Testis (tissue), 3 donors: Measurements from ENCODE around the gene KIF11. TPM values are rescaled to one million over a fixed set of nuclear protein-coding genes. Genes with fewer than 3 reads are reported as not detected.

Experiments
- DNase-seq: peaks from one replicate; pipeline ENCODE4 v3.0.0-alpha.2; 2019
- H3K27ac ChIP-seq, 2 donors: fragments of 200-600 bp; sonication (generic); one replicate each; pipeline ENCODE4 v1.5.1; 2019
- H3K27me3 ChIP-seq: fragments of 200-600 bp; sonication (generic); one replicate; pipeline ENCODE4 v1.5.1; 2019
- H3K36me3 ChIP-seq: fragments of 200-600 bp; sonication (generic); one replicate; pipeline ENCODE4 v1.5.1; 2017; ENCODE audit warnings: low read depth; ENCODE audit errors: missing control alignments
- H3K4me1 ChIP-seq: fragments of 200-600 bp; sonication (generic); one replicate; pipeline ENCODE4 v1.5.1; 2019
- H3K4me3 ChIP-seq, 2 donors: fragments of 200-600 bp; sonication (generic); one replicate each; pipeline ENCODE4 v1.5.1; 2017 to 2019
- H3K9me3 ChIP-seq: fragments of 200-600 bp; sonication (generic); one replicate; pipeline ENCODE4 v1.5.1; 2017
- CTCF ChIP-seq, 3 experiments: fragments of 450-650 bp in 2 of 3; fragments of 200-600 bp in 1 of 3; sonication (generic) in 1 of 3; IDR thresholded peaks; one replicate each; pipeline ENCODE4 v1.5.1; 2016 to 2019; ENCODE audit warnings: antibody characterized with exemption in 3 of 3, mild to moderate bottlenecking in 2 of 3, moderate library complexity in 1 of 3
- POLR2A ChIP-seq: fragments of 450-650 bp; IDR thresholded peaks from one replicate; pipeline ENCODE4 v1.6.1; 2017; ENCODE audit warnings: antibody characterized with exemption, mild to moderate bottlenecking, moderate library complexity
- WGBS, 2 donors: methylation state at CpG; one replicate each; pipeline ENCODE4 v1.1.5; 2018; 5-methylcytosine and 5-hydroxymethylcytosine counted together
- intact Hi-C: fragments of 100-400 bp; cut with DNase I; formaldehyde crosslinking; loops from one replicate; pipeline ENCODE4 v1.15.1; 2023; ENCODE audit warnings: low total_unique reads
- polyA plus RNA-seq: library from polyadenylated mRNA; stranded (reverse); fragments of 350-450 nt; fragmentation: Illumina TruSeq; extraction: RNeasy Lipid Tissue Mini Kit (QIAGEN cat#74804); gene quantifications from one replicate; pipeline ENCODE4 v1.2.3, GENCODE V29; 2014; ENCODE audit warnings: low read depth, low replicate concordance; ENCODE audit not compliant: insufficient read depth
- total RNA-seq, 2 donors: library from RNA; depleted of rRNA; stranded (reverse); fragments of >200 nt; gene quantifications; one replicate each; pipeline ENCODE4 v1.2.3, GENCODE V29; 2016

The KIF11 gene
- total and polyA plus RNA-seq, 3 donors from 2014 or later = 11.5 to 14.6 (median 13.6) TPM

GRCh38 chr10:92550924-92551323 lies 42.0 kb upstream of the KIF11 start:
- no peak for DNase-seq
- Histone ChIP-seq H3K4me3 (no peak overlapping the region), H3K9me3 (no peaks in the 10 kb centered on the region), H3K4me1 (no peaks in the 10 kb centered on the region), H3K36me3 (no peaks in the 10 kb centered on the region), H3K27ac (no peak overlapping the region), H3K27me3 (no peaks in the 10 kb centered on the region)
- WGBS, 2 donors = 89 to 91% methylated on average over 2 of the region's 2 CpGs
- TF ChIP-seq CTCF (IDR thresholded peaks at IDR 0.05) (no peak), POLR2A (no peak)
- intact Hi-C loops = no loop called here

- WGBS, 2 donors = 91% methylated on average over 5 of the region's 5 CpGs
- no peaks in the 10 kb centered on the region for H3K9me3 ChIP-seq
- H3K27me3 ChIP-seq = no peaks in the 10 kb centered on the region
- no peaks in the 10 kb centered on the region for H3K4me1 ChIP-seq
- intact Hi-C loops = no loop called here
- DNase-seq = no peak
- H3K27ac ChIP-seq = no peak overlapping the region
- H3K36me3 ChIP-seq = no peaks in the 10 kb centered on the region
- no peak for TF ChIP-seq CTCF (IDR thresholded peaks at IDR 0.05)
- TF ChIP-seq POLR2A = no peak
- no peak overlapping the region for H3K4me3 ChIP-seq
Measured at GRCh38 chr10:92552310-92552709, 40.6 kb upstream of the KIF11 start.

GRCh38 chr10:92553959-92554358 lies 39.0 kb upstream of the KIF11 start:
- Histone ChIP-seq H3K36me3 (no peaks in the 10 kb centered on the region), H3K4me1 (no peaks in the 10 kb centered on the region), H3K9me3 (no peaks in the 10 kb centered on the region), H3K27ac (no peak overlapping the region), H3K4me3 (no peak overlapping the region), H3K27me3 (no peaks in the 10 kb centered on the region)
- TF ChIP-seq POLR2A (no peak), CTCF (IDR thresholded peaks at IDR 0.05) (no peak)
- DNase-seq = no peak
- intact Hi-C loops = no loop called here
- WGBS, 2 donors = 90 to 99% methylated on average over 2 of the region's 2 CpGs

- no peaks in the 10 kb centered on the region for H3K36me3 ChIP-seq
- 94 to 95% methylated on average over 4 of the region's 4 CpGs for WGBS, 2 donors
Measured at GRCh38 chr10:92559046-92559445, 33.9 kb upstream of the KIF11 start.

More at GRCh38 chr10:92559046-92559445, 33.9 kb upstream of the KIF11 start:
- intact Hi-C loops = no loop called here
- DNase-seq = no peak
- Histone ChIP-seq H3K4me3 (no peak overlapping the region), H3K4me1 (no peaks in the 10 kb centered on the region), H3K27me3 (no peaks in the 10 kb centered on the region), H3K27ac (no peak overlapping the region), H3K9me3 (no peaks in the 10 kb centered on the region)
- no peak for TF ChIP-seq POLR2A
- no peak for TF ChIP-seq CTCF (IDR thresholded peaks at IDR 0.05)
